ENCODE data around the gene ACTA2.
A peak's percentile ranks its signal among the peaks of the same experiment; 100 is the strongest.

Gene ACTA2

DNA sequence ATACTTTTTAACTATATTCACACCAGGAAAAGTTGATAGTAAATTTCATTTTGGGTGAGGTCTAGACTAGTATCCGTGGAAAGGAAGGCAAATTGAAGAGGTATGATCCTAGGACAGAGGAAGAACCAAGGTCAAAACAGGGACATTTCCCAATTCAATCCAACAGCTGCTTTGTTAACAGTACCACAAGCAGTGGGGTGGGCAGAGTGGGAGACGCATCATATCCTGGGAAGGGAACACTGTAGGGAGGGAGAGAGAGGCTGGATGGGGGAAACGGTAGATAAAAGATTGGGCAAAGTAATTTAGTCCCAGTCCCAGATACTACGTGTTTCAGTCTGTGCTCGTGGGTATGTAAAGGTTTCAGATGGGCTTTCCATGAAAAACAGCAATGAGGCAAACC lies 28.9 kb upstream of the ACTA2 start:
- H3K4me1 ChIP-seq (ENCODE audit: control insufficient read depth, insufficient read depth, low read length, unreplicated experiment), result peaks cover 16% of the 10 kb centered on the region
- H3K27ac ChIP-seq (ENCODE audit: low read depth, low read length), result no peak overlapping the region
- H3K79me2 ChIP-seq (ENCODE audit: control insufficient read depth, insufficient read depth, low read length, unreplicated experiment), result no peaks in the 10 kb centered on the region
- H3K36me3 ChIP-seq (ENCODE audit: insufficient read depth, low read length), result no peaks in the 10 kb centered on the region
- no peak overlapping the region for H3K4me3 ChIP-seq (ENCODE audit: low read depth, low read length)
- H2AFZ ChIP-seq (ENCODE audit: low read length, unreplicated experiment), result no peak overlapping the region
- no peaks in the 10 kb centered on the region for H3K27me3 ChIP-seq (ENCODE audit: insufficient read depth, low read length)

DNA sequence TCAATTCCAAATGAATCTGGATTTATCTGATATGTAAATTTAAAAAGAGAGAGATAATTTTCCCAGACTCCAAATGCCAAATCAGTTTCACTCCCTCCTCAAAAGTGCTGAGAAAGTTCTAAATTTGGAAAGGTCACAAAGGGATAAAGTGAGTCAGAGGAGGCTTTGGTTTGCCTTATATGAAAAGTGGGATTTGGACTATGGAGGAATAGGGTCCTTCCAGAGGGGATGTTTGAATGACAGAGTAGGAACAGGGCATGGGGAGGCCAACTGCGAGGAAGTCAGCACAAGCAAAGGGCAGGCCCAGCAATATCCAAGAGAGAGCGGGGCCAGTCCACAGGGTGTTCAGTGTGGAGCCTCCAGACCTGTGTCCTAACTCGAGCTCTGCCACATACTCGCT lies 28.2 kb upstream of the ACTA2 start:
- no peaks in the 10 kb centered on the region for H3K36me3 ChIP-seq (ENCODE audit: insufficient read depth, low read length)
- H3K4me3 ChIP-seq (ENCODE audit: low read depth, low read length), result no peak overlapping the region
- no peaks in the 10 kb centered on the region for H3K79me2 ChIP-seq (ENCODE audit: control insufficient read depth, insufficient read depth, low read length, unreplicated experiment)
- no peak overlapping the region for H2AFZ ChIP-seq (ENCODE audit: low read length, unreplicated experiment)
- peaks cover 16% of the 10 kb centered on the region for H3K4me1 ChIP-seq (ENCODE audit: control insufficient read depth, insufficient read depth, low read length, unreplicated experiment)
- no peaks in the 10 kb centered on the region for H3K27me3 ChIP-seq (ENCODE audit: insufficient read depth, low read length)
- H3K27ac ChIP-seq (ENCODE audit: low read depth, low read length), result no peak overlapping the region

GRCh38 chr10:88980247-88980646 lies 27.7 kb upstream of the ACTA2 start:
- Histone ChIP-seq H3K4me3 (ENCODE audit: low read depth, low read length) (no peak overlapping the region), H3K4me1 (ENCODE audit: control insufficient read depth, insufficient read depth, low read length, unreplicated experiment) (peaks cover 20% of the 10 kb centered on the region), H2AFZ (ENCODE audit: low read length, unreplicated experiment) (no peak overlapping the region), H3K27ac (ENCODE audit: low read depth, low read length) (no peak overlapping the region), H3K79me2 (ENCODE audit: control insufficient read depth, insufficient read depth, low read length, unreplicated experiment) (no peaks in the 10 kb centered on the region), H3K27me3 (ENCODE audit: insufficient read depth, low read length) (no peaks in the 10 kb centered on the region), H3K36me3 (ENCODE audit: insufficient read depth, low read length) (no peaks in the 10 kb centered on the region)

DNA sequence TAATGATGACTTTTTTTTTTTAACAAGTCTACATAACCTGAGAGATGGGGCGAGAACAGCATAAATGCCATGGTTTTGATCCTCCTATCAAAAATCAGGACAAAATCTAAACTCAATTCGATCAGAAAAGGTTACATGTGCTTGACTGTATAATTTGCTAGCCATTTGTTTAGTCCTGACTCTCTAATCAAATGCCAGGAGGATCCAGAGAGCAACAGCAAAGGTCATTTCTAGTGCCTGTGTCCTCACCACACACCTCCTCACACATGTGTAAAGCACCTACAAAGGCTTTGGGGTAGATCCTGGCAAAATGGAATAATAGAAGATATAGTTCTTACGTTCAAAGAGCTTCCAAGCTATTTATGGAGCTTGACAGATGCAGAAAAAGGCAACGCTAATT lies 27.0 kb upstream of the ACTA2 start:
- Histone ChIP-seq H2AFZ (ENCODE audit: low read length, unreplicated experiment) (no peak overlapping the region), H3K36me3 (ENCODE audit: insufficient read depth, low read length) (no peaks in the 10 kb centered on the region), H3K4me1 (ENCODE audit: control insufficient read depth, insufficient read depth, low read length, unreplicated experiment) (peaks cover 20% of the 10 kb centered on the region), H3K27ac (ENCODE audit: low read depth, low read length) (no peak overlapping the region), H3K79me2 (ENCODE audit: control insufficient read depth, insufficient read depth, low read length, unreplicated experiment) (no peaks in the 10 kb centered on the region), H3K27me3 (ENCODE audit: insufficient read depth, low read length) (no peaks in the 10 kb centered on the region), H3K4me3 (ENCODE audit: low read depth, low read length) (no peak overlapping the region)

DNA sequence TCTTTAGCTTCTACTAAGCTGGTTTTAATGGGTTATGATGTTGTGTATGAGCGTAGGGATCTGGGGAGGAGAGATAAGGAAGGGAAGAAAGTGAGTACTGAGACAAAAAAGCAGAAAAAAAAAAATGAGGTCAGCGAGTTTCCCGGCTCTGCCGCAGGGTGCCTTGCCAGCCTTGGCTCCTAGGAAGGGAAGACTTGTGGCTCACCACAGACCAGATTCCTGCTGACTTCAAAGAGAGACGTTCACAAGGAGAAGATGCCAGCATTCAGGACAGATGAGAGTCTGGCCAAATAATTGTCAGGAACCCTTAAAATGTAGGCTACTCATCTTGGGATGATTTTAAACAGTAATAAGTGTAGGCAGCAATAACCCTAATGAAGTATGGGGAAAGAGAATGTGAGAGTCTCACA lies 26.6 kb upstream of the ACTA2 start:
- Histone ChIP-seq H3K4me3 (ENCODE audit: low read depth, low read length) (no peak overlapping the region; the same call in 1 of the 2 replicates), H3K27ac (ENCODE audit: low read depth, low read length) (no peak overlapping the region), H3K27me3 (ENCODE audit: insufficient read depth, low read length) (no peaks in the 10 kb centered on the region), H3K36me3 (ENCODE audit: insufficient read depth, low read length) (no peaks in the 10 kb centered on the region), H3K4me1 (ENCODE audit: control insufficient read depth, insufficient read depth, low read length, unreplicated experiment) (peaks cover 21% of the 10 kb centered on the region), H3K79me2 (ENCODE audit: control insufficient read depth, insufficient read depth, low read length, unreplicated experiment) (no peaks in the 10 kb centered on the region), H2AFZ (ENCODE audit: low read length, unreplicated experiment) (peak overlapping the region; percentile 20)

DNA sequence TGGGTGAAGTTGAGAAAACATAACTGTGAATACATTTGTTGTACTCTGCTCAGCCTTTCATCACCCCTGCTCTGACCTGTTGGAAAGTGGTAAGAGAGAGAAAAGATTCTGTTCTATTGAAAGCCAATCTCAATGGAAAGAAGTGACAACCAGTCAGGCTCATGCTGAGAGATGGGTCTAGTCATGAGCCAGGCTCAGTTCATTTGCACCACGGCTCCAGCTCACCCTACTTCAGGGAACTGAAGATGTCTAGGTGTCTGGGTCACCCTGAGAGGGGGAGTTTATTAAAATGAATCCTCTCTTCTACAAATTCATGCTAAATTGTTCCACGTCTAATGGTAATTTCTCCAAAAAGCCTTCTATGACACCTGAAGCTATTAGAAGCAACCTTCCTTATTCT lies 25.9 kb upstream of the ACTA2 start:
- Histone ChIP-seq H2AFZ (ENCODE audit: low read length, unreplicated experiment) (no peak overlapping the region), H3K4me3 (ENCODE audit: low read depth, low read length) (no peak overlapping the region), H3K27ac (ENCODE audit: low read depth, low read length) (no peak overlapping the region), H3K36me3 (ENCODE audit: insufficient read depth, low read length) (no peaks in the 10 kb centered on the region), H3K79me2 (ENCODE audit: control insufficient read depth, insufficient read depth, low read length, unreplicated experiment) (no peaks in the 10 kb centered on the region), H3K27me3 (ENCODE audit: insufficient read depth, low read length) (no peaks in the 10 kb centered on the region), H3K4me1 (ENCODE audit: control insufficient read depth, insufficient read depth, low read length, unreplicated experiment) (peaks cover 28% of the 10 kb centered on the region)

- Histone ChIP-seq H2AFZ (ENCODE audit: low read length, unreplicated experiment) (peak overlapping the region; percentile 68), H3K27ac (ENCODE audit: low read depth, low read length) (peak overlapping the region; percentile 43), H3K4me1 (ENCODE audit: control insufficient read depth, insufficient read depth, low read length, unreplicated experiment) (peaks cover 23% of the 10 kb centered on the region), H3K36me3 (ENCODE audit: insufficient read depth, low read length) (no peaks in the 10 kb centered on the region), H3K4me3 (ENCODE audit: low read depth, low read length) (peak overlapping the region; percentile 78), H3K27me3 (ENCODE audit: insufficient read depth, low read length) (no peaks in the 10 kb centered on the region), H3K79me2 (ENCODE audit: control insufficient read depth, insufficient read depth, low read length, unreplicated experiment) (no peaks in the 10 kb centered on the region)
Measured at GRCh38 chr10:88975377-88975720, 22.8 kb upstream of the ACTA2 start.

- no peaks in the 10 kb centered on the region for H3K36me3 ChIP-seq (ENCODE audit: insufficient read depth, low read length)
- peak overlapping the region; percentile 78 for H3K4me3 ChIP-seq (ENCODE audit: low read depth, low read length)
- peaks cover 20% of the 10 kb centered on the region for H3K4me1 ChIP-seq (ENCODE audit: control insufficient read depth, insufficient read depth, low read length, unreplicated experiment)
- H3K27me3 ChIP-seq (ENCODE audit: insufficient read depth, low read length), result no peaks in the 10 kb centered on the region
- no peaks in the 10 kb centered on the region for H3K79me2 ChIP-seq (ENCODE audit: control insufficient read depth, insufficient read depth, low read length, unreplicated experiment)
- peak overlapping the region; percentile 68 for H2AFZ ChIP-seq (ENCODE audit: low read length, unreplicated experiment)
- peak overlapping the region; percentile 43 for H3K27ac ChIP-seq (ENCODE audit: low read depth, low read length)
Measured at GRCh38 chr10:88974446-88975376, 22.1 kb upstream of the ACTA2 start.

DNA sequence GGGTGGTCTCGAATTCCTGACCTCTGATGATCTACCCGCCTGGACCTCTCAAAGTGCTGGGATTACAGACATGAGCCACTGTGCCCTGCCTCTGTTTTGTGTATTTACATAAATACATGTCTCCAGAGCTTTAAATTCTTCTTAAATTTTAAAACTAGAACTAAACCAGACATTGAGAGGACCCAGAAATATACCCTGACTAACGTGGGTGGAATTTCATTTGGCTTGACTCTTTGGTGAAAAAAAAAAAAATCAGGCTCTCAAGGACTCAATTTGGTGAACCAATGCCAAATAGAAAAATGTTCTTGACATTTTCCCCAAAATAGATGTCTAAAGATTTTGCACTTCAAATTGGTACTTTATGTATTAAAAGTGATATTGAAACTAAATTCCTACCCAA lies 21.4 kb upstream of the ACTA2 start:
- Histone ChIP-seq H2AFZ (ENCODE audit: low read length, unreplicated experiment) (no peak overlapping the region), H3K27ac (ENCODE audit: low read depth, low read length) (no peak overlapping the region)

DNA sequence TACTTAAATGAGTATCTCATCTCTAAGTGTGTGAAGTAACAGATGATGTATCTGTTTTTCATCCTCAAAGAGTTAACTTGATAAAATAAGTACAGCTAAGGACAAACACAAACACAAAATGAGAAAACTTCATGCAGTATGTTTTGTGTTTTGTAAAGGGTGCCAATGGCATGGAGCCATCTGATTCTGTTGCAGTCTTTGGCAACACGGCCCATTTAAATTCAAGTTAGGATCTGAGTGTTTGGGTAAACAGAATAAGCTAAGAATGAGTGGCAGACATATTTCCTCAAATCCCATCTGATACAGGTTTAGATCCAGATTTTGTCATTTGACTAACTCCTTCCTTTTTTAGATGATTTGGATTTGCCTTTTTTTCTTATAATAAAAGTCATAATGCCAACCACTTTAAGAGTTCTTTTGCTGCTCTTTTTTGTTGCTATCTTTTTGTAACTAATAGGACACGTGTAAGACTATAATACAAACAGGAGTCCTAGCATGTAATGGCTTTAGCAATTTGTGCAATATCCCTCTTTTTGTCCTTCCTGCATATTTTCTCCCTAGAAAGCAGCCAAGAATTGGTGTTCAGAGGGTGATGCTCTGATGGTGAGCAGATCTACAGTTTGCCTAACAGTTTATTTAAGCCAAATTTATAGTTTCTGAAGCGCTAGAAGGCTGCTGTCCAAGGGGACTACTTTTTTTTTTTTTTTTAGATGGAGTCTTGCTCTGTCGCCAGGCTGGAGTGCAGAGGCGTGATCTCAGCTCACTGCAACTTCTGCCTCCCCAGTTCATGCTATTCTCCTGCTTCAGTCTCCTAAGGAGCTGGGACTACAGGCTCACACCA lies 18.9 kb upstream of the ACTA2 start:
- Histone ChIP-seq H3K27ac (ENCODE audit: low read depth, low read length) (no peak overlapping the region), H2AFZ (ENCODE audit: low read length, unreplicated experiment) (no peak overlapping the region), H3K79me2 (ENCODE audit: control insufficient read depth, insufficient read depth, low read length, unreplicated experiment) (no peaks in the 10 kb centered on the region), H3K4me1 (ENCODE audit: control insufficient read depth, insufficient read depth, low read length, unreplicated experiment) (peaks cover 14% of the 10 kb centered on the region), H3K36me3 (ENCODE audit: insufficient read depth, low read length) (no peaks in the 10 kb centered on the region), H3K27me3 (ENCODE audit: insufficient read depth, low read length) (no peaks in the 10 kb centered on the region), H3K4me3 (ENCODE audit: low read depth, low read length) (no peak overlapping the region)

More for the DNA sequence above, 21.4 kb upstream of the ACTA2 start:
- H3K4me1 ChIP-seq (ENCODE audit: control insufficient read depth, insufficient read depth, low read length, unreplicated experiment), result peaks cover 14% of the 10 kb centered on the region
- H3K27me3 ChIP-seq (ENCODE audit: insufficient read depth, low read length), result no peaks in the 10 kb centered on the region
- no peaks in the 10 kb centered on the region for H3K36me3 ChIP-seq (ENCODE audit: insufficient read depth, low read length)
- peak overlapping the region; percentile 78; the same call in 1 of the 2 replicates for H3K4me3 ChIP-seq (ENCODE audit: low read depth, low read length)
- no peaks in the 10 kb centered on the region for H3K79me2 ChIP-seq (ENCODE audit: control insufficient read depth, insufficient read depth, low read length, unreplicated experiment)
